ENCODE results near the gene ZNG1B.

- TF ChIP-seq, protein P1, sequence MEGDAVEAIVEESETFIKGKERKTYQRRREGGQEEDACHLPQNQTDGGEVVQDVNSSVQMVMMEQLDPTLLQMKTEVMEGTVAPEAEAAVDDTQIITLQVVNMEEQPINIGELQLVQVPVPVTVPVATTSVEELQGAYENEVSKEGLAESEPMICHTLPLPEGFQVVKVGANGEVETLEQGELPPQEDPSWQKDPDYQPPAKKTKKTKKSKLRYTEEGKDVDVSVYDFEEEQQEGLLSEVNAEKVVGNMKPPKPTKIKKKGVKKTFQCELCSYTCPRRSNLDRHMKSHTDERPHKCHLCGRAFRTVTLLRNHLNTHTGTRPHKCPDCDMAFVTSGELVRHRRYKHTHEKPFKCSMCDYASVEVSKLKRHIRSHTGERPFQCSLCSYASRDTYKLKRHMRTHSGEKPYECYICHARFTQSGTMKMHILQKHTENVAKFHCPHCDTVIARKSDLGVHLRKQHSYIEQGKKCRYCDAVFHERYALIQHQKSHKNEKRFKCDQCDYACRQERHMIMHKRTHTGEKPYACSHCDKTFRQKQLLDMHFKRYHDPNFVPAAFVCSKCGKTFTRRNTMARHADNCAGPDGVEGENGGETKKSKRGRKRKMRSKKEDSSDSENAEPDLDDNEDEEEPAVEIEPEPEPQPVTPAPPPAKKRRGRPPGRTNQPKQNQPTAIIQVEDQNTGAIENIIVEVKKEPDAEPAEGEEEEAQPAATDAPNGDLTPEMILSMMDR (IDR thresholded peaks at IDR 0.05) = no peak
- no peak for TF ChIP-seq POLR2A (IDR thresholded peaks at IDR 0.05)
These were observed 31.4 kb upstream of the ZNG1B start for GRCh38 chr2:113406114-113406513.
